HG02884 (cell line): ENCODE results near the gene WDR27.
"Not testable (repeated sequence)": the region's sequence is repeated elsewhere in the genome, so short reads cannot be mapped to it uniquely, and the experiment has no call there.

Source experiments
- ATAC-seq: cut with Tn5 transposase; IDR thresholded peaks from one replicate; pipeline ENCODE4 v1.9.1; 2021; ENCODE audit warnings: mild to moderate bottlenecking, moderate library complexity; ENCODE audit not compliant: unreplicated experiment

The WDR27 gene

GRCh38 chr6:169618526-169619490 lies 83.0 kb downstream of the WDR27 start:
- ATAC-seq = no peak

- no peak for ATAC-seq
Observed at GRCh38 chr6:169617562-169617961, 84.3 kb downstream of the WDR27 start.

- ATAC-seq = not testable (repeated sequence)
Observed at GRCh38 chr6:169608609-169609008, 93.2 kb downstream of the WDR27 start.

GRCh38 chr6:169604076-169604475 lies 97.8 kb downstream of the WDR27 start:
- ATAC-seq = no peak

DNA sequence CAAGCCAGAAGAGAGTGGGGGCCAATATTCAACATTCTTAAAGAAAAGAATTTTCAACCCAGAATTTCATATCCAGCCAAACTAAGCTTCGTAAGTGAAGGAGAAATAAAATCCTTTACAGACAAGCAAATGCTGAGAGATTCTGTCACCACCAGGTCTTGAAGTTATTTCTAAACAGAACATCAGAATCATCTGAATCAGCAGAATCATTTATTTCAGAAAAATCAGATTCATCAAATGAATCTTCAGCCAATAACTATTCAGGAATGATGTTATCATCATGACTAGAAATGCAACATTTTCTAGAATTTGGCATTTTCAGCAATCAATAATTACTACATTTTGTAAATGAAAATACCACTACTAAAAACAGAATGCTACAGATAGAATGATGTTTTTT lies 100.7 kb downstream of the WDR27 start:
- not testable (repeated sequence) for ATAC-seq

GRCh38 chr6:169592558-169592957 lies 109.3 kb downstream of the WDR27 start:
- ATAC-seq = no peak

DNA sequence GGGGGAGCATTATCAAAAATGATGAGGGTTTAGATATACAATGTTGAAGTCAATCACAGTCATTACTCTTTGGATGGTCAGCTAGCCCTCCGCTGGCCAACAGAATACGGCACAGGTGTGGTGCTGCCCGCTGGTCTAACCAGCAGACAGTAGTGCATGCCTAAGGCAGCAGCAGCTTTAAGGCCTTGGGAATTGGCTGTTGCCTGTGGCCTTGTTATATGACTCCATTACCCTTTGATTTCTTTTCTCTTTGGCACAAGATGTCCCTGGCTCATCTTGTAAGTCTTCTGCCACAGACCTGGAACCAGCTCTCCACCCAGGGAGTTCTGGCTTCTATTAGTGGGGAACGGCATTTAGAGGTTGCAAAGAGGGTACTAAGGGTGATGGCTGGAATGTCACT lies 110.2 kb downstream of the WDR27 start:
- ATAC-seq = no peak

DNA sequence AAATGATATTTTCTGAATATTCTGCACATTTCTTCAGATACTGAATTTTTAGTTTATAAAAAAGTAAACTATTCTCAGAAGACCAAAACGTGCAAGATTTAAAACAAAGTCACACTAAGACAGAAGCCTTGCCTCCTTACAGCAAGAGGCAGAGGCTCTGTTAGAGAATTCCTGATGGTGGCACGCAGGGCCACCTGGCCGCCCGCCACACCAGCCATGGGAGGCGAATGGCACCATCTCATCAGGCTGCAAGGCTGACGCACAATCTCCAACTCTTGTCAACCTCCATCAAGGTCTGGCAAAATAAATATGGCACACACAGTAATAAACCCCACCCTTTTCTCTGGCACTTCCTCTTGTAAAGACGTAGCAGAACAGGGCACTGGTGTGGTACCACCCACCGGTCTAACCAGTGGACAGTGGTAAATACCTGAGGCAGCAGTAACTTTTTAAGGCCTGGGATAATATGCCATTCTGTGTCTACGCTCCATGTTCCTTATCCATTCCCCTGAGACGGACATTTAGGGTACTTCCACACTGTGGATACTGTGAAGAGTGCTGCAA lies 111.4 kb downstream of the WDR27 start:
- no peak for ATAC-seq

GRCh38 chr6:169589699-169590257 lies 112.1 kb downstream of the WDR27 start:
- peak; percentile 69 for ATAC-seq

DNA sequence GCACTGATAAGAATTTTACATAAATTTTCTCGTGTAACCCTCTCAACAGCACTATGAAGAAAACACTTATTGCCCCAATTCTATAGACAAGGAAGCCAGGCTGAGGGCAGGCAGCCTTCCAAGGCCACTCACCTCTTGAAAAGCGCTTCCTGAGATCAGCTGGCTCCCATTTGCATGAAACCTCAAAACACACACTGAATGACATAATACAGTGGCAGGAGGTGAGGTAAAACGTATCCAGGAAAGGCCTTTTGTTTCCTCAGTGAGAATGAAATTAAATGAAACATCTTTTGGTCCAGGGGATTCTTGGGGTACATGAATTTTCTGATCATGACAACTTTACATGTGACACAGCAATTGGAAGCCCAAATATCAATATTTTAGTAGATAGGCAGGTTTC lies 112.5 kb downstream of the WDR27 start:
- ATAC-seq = peak; percentile 73

DNA sequence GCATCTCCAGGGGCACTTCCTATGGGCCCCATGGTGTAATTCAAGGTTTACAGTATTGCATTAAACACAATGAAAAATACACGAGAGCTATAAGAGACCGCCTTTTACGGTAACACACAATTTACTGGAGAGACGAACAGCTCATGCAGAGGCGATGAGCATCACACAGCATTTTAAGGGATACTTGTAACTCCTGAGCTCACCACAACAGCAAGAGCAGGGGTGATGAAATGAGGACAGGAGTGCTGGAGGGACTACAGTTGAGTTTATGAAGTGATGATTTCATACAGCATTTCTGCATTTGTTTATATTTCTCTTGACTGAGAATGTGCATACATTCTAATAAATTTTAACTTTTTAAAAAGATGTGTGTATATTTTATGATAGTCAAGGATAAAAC lies 113.9 kb downstream of the WDR27 start:
- no peak for ATAC-seq

DNA sequence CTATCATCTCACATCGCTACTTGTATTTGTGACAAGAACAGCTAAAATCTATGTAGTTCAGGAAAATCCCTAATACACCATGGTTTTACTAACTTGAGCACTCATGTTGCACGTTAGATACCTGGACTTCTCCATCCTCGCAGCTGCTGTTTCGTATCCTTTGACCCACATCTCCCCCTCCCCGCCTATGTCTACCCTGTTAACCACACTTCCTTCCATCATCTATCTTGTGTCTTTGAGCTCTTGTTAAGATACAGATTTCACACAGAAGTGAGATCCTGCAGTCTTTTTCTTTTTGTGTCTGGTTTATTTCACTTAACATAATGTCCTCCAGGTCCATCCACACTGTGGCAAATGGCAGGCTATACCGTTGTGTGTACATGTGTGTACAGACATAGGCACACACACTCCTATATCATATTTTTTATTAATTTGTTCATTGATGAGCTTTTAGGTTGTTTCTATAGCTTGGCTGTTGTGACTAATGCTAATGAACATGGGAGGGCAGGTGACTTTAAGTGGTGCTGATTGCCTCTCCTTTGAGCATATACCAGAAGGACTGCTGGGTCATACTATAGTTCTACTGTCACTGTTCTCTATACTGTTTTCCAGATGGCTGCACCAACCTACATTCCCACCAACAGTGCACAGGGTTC lies 117.8 kb downstream of the WDR27 start:
- ATAC-seq = peak; percentile 71

DNA sequence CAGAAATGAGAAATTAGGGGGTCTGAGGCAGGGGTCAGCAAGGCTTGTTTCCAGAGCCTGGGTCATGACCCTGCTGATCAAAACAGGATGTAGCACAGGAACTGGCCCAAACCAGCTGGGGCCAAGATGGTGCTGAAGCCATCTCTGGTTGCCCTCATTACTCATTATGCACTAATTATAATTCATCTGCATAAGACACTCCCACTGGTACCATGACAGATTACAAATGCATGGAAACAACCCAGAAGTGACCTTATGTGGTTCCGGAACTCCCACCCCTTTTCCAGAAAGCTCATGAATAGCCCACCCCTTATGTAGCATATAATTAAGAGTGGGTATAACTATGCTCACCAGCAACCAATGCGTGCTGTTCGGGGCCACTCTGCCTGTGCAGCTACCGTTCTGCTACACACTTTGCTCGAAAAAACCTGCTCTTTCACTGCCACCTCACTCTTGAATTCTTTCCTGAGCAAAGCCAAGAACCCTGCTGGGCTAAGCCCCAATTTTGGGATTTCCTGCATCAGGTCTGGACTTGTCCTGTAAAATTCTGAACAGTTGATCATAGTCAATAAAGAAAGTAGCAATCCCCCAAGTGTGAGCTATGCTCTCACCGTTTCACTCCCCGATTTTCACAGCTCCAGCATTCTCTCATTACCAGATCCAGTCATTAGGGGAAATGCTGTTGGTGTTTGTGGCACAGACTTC lies 122.3 kb downstream of the WDR27 start:
- ATAC-seq = no peak

DNA sequence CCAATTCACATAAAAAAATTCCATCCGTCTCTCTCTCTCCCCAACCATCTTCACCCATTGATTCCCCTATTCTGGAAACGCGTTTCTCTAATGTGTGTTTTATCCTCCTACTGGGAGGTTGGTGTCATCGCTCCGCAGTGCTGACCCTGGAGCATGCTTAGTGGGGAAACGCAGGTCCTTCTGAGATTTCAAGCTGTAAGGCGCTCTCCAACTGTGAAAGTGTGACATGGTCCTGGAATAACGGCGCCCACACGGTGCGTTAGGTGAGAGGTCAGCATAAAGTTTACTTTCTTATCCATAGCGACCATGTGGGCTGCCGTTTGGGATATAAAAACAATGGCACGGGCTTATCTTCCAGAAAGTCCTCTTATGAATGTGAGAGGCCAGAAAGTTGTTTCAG lies 123.9 kb downstream of the WDR27 start:
- ATAC-seq = no peak

- ATAC-seq = no peak
Observed at GRCh38 chr6:169577236-169577635, 124.6 kb downstream of the WDR27 start.

GRCh38 chr6:169575821-169576220 lies 126.0 kb downstream of the WDR27 start:
- ATAC-seq = no peak

DNA sequence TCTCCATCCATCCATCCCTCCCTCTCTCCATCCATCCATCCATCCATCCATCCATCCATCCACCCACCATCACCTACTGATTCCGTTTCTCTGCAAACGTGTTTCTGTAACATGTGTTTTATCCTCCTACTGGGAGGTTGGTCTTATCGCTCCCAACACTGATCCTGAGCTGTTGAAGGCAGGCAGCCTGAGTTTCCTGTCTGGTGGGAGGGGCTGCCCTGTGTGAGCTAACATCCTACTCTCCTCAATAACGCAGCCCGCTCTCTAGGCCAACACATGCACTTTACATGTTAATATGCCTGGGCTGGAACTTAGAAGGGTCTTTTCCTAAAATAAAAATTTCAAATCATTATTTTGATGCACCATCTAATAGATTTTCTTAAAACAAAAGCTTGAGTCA lies 126.5 kb downstream of the WDR27 start:
- no peak for ATAC-seq

DNA sequence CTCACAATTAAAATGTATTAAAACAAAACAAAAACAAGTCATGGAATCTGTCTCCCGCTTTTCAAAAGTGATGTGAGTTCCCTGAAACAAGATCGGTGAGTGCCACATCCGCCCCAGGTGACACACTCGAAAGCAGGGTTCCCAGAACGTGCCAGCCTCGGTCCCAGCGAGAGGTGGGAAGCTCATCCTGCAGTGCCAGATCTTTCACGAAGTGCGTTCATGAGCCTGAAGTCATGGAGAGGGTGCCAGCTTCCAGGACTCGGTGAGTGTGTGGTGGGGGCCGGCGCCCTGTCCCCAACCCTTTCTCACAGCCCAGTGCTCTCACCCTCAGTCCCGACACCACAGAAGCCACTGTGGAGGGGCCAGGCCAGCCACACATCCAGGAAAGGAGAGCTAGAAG lies 127.4 kb downstream of the WDR27 start:
- ATAC-seq = no peak

- no peak for ATAC-seq
Observed at GRCh38 chr6:169573883-169574282, 127.9 kb downstream of the WDR27 start.

DNA sequence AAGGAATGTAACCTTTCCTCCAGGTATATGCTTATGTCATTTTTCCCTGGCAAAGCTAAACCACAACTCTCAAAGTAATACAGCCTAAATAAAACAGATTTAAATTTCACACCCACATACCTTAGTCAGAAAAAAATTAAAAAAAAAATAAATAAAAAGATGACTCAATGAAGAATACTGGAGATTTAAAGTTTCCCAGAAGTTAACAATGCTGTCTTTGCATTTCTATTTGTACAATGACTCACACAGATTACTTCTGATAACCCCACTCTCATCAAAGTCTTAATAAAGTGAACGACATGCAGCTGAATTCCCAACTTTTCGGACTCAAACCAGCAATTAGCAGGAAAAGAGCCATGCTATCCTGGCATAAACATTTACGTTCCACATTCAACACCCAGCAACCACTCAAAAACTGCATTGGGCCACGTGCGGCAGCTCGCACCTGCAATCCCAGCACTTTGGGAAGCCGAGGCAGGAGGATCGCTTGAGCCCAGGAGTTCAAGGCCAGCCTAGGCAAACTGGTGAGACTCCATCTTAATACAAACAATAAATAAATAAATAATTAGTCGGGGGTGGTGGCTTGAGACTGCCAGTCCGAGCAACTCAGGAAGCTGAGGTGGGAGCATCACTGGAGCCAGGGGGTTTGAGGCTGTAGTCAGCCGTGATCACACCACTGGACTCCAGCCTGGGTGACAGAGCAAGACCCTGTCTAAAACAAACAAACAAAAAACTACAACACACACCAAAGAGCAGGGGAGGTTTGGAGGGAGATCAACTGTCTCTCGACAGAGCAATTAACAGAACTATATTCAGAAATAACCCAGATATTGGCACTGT lies 130.5 kb downstream of the WDR27 start:
- ATAC-seq = no peak
